Activated T-cell treated with anti-CD3 and anti-CD28 coated beads, Interleukin-2, amount 50 U/mL, for 24 hours (primary cell): ENCODE results near the gene ACTR3.
A peak's percentile ranks its signal among the peaks of the same experiment; 100 is the strongest.

ENCODE experiments used
- DNase-seq: peaks from one replicate; pipeline ENCODE4 v3.0.0-alpha.2; 2020
- H3K27ac Mint-ChIP-seq: 2 replicates; pipeline ENCODE4 v1.8.0; 2020; ENCODE audit warnings: mild to moderate bottlenecking, mixed read lengths
- H3K27me3 Mint-ChIP-seq: 2 replicates; pipeline ENCODE4 v1.8.0; 2020; ENCODE audit warnings: mixed read lengths
- H3K36me3 Mint-ChIP-seq: 2 replicates; pipeline ENCODE4 v1.8.0; 2020; ENCODE audit warnings: low read depth, mixed read lengths
- H3K4me1 Mint-ChIP-seq: 2 replicates; pipeline ENCODE4 v1.8.0; 2020; ENCODE audit warnings: low read depth, mixed read lengths
- H3K4me3 Mint-ChIP-seq: 2 replicates; pipeline ENCODE4 v1.8.0; 2020; ENCODE audit warnings: mild to moderate bottlenecking, moderate library complexity, mixed read lengths
- H3K9me3 Mint-ChIP-seq: 2 replicates; pipeline ENCODE4 v1.8.0; 2020; ENCODE audit warnings: mixed read lengths

Gene ACTR3

DNA sequence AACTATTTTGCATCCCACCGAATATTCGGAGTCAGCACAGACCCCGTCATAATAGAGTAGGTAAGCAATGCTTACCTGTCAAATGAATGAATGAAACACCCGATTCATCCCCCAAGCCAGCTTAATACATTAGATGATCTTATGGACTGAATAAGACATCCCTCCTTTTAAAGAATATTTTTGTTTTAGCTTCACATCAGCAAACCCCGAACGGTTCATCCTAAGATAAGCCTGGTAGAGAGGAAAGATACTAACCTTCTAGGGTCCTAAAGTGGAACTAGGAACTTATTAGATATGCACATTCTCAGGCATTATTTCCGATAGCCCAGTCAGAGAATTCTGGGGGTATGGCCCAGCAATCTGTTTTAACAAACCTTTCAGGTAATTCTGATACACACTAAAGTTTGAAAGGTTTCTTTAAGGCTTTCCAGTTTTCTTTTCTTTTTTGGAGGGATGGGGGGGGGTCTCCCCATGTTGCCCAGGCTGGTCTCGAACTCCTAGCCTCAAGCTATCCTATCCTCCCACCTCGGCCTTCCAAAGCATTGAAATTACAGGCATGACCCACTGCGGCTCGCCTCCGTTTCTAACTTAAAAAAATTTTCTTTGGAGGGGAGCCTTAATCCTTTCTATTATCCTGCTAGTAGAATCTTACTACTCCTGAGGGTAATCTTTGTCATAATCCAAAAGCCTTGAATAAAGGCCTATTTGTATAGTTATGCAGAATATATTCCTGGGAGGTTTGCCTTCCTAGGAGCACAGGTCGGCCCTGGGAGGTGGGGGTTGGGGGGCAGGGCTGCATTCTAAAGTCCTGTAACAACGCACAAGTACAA, 1.0 kb upstream of the ACTR3 start:
- Mint-ChIP-seq H3K4me1 (peaks cover 70% of the 10 kb centered on the region), H3K9me3 (no peaks in the 10 kb centered on the region), H3K27me3 (no peaks in the 10 kb centered on the region), H3K27ac (peak overlapping the region; percentile 98), H3K4me3 (peak overlapping the region; percentile 98), H3K36me3 (peaks cover 72% of the 10 kb centered on the region)
- no peak for DNase-seq

DNA sequence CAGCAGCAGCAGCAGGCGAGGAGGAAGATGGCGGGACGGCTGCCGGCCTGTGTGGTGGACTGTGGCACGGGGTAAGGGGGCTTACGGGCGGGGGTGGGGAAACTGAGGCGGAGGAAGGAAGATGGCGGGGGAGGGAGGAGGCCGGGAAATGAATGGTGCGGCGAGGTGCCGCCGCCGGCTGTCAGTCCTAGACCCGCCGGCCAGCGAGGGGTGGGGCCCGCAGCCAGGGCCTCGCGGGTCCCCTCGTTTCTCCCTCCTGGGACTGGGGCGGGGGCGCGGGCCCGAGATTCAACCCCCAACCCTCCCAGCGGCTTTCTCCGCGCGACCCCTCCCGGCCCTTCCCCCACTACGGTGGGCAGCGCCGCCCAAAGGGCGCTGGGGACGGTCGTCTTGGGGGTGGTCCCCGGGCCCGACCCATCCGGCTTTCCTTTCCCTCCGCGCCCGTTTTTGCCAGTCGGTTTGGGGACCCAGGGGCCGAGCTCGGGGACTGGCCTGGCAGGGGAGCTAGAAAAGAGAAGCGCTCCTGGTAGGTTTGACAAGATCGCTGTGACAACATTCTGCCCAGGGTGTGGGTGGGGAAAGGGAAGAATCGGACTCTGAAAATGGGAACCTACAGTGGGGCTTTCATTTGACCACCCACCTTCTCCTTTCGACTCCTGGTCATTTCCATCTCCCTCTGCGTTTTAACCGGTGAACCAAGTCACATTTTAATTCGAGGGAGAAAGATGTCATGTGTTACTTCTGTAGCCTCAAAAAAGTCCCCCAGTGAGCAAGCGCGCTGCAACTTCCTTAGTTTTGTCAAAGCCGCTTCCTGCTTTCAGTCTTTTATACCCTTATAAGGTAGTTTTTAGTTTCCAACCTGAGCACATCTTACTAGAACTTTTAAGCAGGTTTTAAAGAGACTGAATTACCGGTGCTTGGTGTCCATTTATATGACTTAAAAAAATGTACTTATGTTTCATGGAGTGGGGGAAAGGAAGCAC, 655 bp downstream of the ACTR3 start:
- H3K36me3 Mint-ChIP-seq: peaks cover 81% of the 10 kb centered on the region

DNA sequence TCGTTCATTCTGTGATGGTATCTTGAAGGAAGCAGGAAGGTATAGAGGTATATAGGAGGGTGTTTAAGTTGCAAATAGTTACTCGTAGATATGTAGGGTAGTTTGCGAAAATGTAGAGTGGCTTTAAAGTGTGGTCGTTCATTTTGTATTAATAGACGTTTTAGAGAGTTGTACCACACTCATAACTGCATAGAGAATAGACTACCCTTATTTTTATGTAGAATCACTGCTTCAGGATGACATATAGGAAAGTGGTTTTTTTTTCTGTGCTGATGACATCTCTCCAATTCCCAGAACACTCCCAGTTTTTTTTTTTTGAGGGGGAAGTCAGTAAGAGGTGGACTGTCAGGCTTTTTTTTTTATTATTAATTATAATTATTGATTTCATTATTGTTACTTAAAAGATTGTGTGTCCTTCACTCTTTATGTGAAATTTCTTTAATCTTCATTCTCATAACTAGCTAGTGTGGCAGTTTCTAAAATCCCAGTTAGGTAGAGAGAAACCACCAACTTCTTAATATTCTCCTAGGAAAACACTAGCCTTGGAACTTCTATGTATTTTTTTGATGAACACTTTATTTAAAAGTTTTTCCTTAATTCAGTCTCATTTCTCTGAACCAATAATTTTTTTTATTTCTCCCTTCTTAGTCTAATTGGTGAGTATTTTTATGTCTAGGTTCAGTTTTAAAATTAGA, 1.5 kb downstream of the ACTR3 start:
- peak overlapping the region; percentile 98 for H3K27ac Mint-ChIP-seq
- peaks cover 79% of the 10 kb centered on the region for H3K4me1 Mint-ChIP-seq
- H3K27me3 Mint-ChIP-seq: no peaks in the 10 kb centered on the region
- no peaks in the 10 kb centered on the region for H3K9me3 Mint-ChIP-seq
- H3K36me3 Mint-ChIP-seq: peaks cover 87% of the 10 kb centered on the region
- no peak for DNase-seq
- peak overlapping the region; percentile 98 for H3K4me3 Mint-ChIP-seq

More for the DNA sequence above, 655 bp downstream of the ACTR3 start:
- Mint-ChIP-seq H3K4me3 (peak overlapping the region; percentile 98), H3K4me1 (peaks cover 77% of the 10 kb centered on the region), H3K27me3 (no peaks in the 10 kb centered on the region), H3K9me3 (no peaks in the 10 kb centered on the region), H3K27ac (peak overlapping the region; percentile 98)
- peak; percentile 78 for DNase-seq

DNA sequence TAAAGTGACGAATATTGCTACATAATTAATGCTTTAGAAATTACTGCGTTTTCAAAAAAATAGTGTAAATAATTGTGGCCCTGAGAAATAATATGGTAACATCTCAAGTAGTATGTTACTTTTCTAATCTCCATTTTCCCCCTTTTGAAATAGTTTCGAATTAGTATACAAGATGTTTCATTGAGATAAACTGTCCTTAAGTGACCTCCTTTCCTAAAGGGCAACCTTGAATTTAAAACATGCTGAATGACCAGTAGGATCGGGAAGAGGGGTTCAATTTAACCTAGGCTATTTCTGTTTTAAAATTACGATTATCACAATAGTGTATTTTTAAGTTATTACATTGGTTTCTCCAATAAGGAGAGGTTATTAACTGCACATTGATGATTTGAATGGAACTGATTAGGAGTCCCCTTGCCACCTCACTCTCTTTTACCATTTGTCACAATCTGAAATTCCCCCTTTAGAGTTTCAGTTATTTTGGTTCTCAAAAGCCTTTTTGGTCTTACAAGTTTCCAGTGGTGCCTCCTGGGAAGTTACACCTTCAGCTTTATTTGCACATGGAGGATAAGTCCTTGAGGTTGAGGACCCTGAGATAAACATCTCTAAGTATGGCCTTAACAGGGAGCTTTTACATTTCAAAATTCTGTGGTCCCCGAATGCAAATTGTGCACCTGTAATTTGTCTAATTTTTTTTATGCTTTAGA, 2.3 kb downstream of the ACTR3 start:
- Mint-ChIP-seq H3K4me3 (peak overlapping the region; percentile 98), H3K4me1 (peaks cover 79% of the 10 kb centered on the region), H3K9me3 (no peaks in the 10 kb centered on the region), H3K27me3 (no peaks in the 10 kb centered on the region), H3K36me3 (peaks cover 87% of the 10 kb centered on the region), H3K27ac (peak overlapping the region; percentile 87)
- DNase-seq: no peak

DNA sequence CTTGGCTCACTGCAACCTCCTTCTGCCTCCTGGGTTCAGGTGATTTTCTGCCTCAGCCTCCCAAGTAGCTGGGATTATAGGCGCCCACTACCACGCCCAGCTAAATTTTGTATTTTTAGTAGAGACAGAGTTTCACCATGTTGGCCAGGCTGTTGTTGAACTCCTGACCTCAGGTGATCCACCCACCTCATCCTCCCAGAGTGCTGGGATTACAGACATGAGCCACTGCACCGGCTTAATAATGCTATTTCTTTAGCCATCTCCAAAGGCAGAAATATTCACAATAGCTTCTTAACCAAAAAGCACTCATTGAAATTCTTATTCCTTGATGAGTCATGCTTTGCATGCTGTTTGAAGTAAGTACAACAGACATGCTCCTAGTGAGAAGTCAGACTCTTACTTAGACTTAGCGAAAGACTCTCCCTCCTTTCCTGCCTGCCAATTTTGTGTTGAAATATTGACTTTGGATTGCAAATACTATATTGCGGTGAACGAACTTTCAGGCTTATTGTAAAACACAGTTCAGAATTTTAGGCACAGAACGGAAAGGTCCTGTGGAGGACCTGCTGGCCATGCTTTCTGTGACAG, 4.4 kb downstream of the ACTR3 start:
- no peaks in the 10 kb centered on the region for H3K9me3 Mint-ChIP-seq
- no peaks in the 10 kb centered on the region for H3K27me3 Mint-ChIP-seq
- peaks cover 76% of the 10 kb centered on the region for H3K4me1 Mint-ChIP-seq
- peak overlapping the region; percentile 98 for H3K4me3 Mint-ChIP-seq
- peak overlapping the region; percentile 87 for H3K27ac Mint-ChIP-seq
- peaks cover 84% of the 10 kb centered on the region for H3K36me3 Mint-ChIP-seq
- DNase-seq: no peak

DNA sequence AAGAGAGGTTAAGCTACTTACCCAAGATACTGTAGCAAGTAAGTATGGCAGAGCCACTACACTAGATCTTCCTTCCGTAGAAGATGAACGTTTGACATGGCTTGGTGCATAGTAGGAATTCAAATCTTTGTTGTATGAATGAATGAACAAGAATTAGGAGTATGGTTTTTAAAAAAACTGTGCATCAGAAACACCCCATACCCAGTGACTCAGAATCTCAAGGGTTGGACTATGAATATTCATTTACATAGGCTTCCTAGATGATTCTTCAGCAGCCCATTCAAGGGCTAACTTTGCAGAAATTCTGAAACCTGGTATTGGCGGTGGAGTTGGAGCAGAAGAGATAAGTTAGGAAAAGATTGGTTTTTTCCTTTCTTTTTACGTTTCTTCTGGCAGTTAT, 5.4 kb downstream of the ACTR3 start:
- no peaks in the 10 kb centered on the region for H3K9me3 Mint-ChIP-seq
- H3K36me3 Mint-ChIP-seq: peaks cover 87% of the 10 kb centered on the region
- no peak for DNase-seq
- peak overlapping the region; percentile 98 for H3K4me3 Mint-ChIP-seq
- H3K27ac Mint-ChIP-seq: peak overlapping the region; percentile 87
- no peaks in the 10 kb centered on the region for H3K27me3 Mint-ChIP-seq
- H3K4me1 Mint-ChIP-seq: peaks cover 83% of the 10 kb centered on the region

DNA sequence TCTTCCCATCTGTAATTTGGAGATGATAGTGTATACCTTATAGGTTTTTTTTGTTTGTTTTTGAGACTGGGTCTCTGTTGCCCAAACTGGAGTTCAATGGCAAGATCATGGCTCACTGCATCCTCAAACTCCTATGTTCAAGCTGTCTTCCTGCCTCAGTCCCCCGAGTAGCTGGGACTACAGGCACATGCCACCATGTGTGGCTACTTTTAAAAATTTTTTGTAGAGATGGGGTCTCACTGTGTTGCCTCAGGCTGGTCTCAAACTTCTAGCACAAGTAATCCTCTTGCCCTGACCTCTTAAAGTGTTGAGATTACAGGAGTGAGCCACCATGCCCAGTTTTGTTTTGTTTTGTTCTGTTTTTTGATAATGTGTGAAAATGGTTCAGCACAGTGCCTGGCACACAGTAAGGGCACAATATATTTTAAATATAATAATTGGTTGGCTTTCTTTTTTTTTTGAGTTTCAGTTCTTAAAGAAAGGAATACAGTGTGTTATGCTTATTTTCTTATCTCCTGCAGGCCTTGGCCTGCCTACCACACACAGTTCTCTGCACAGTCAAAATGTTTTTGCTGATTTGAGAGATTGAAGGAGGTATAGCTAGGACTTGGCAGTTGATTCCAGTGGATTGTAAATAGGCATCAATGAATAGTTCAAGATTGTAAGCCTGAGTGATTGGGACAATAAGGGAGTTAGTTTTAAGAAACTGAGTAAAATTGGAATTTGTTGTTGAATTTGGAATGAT, 6.1 kb downstream of the ACTR3 start:
- Mint-ChIP-seq H3K27ac (peak overlapping the region; percentile 87), H3K4me3 (peak overlapping the region; percentile 98), H3K9me3 (no peaks in the 10 kb centered on the region), H3K27me3 (no peaks in the 10 kb centered on the region), H3K4me1 (peaks cover 90% of the 10 kb centered on the region), H3K36me3 (peaks cover 89% of the 10 kb centered on the region)
- DNase-seq: no peak

DNA sequence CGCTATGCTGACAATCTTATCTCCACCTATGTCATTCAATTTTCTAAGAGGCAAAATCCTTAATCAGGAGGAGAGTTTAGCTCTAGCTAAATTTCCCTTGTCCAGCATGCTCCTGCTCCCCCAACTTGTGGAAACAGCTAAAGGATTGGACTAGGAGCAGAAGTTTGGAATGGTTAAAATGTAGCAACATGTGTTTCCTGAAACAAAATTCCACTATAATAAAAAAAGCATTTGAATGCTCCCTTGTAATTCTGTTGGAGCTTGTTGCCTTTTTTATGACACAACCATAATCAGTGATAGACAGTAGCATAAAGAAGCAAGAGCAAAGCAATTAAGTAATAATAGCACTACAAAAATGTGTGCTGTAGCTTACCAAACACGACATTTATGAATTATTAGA, 6.9 kb downstream of the ACTR3 start:
- H3K4me1 Mint-ChIP-seq: peaks cover 95% of the 10 kb centered on the region
- DNase-seq: no peak
- H3K27ac Mint-ChIP-seq: peak overlapping the region; percentile 39
- H3K4me3 Mint-ChIP-seq: peak overlapping the region; percentile 98
- peaks cover 89% of the 10 kb centered on the region for H3K36me3 Mint-ChIP-seq
- H3K9me3 Mint-ChIP-seq: no peaks in the 10 kb centered on the region
- no peaks in the 10 kb centered on the region for H3K27me3 Mint-ChIP-seq

DNA sequence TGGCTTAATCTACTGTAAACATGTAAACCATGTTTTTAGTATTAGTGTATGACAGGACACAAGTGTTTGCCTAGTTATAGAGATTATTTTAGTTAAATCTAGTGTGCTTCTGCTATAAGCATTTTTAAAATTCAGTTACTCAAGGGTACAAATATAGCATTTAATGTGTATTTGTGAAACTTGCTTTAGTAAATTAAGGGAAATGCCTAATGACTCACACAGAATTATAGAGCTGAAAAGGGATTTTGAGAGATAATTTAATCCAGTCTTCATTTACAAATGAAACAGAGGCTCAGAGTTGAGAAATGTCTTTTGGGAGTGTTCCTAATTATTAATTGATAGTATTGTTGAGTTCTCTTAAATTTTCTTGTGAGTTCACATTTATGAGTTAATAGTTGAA, 8.2 kb downstream of the ACTR3 start:
- H3K36me3 Mint-ChIP-seq: peaks cover 88% of the 10 kb centered on the region
- no peak for DNase-seq
- peaks cover 95% of the 10 kb centered on the region for H3K4me1 Mint-ChIP-seq
- H3K27me3 Mint-ChIP-seq: no peaks in the 10 kb centered on the region
- peak overlapping the region; percentile 42 for H3K4me3 Mint-ChIP-seq
- no peaks in the 10 kb centered on the region for H3K9me3 Mint-ChIP-seq
- peak overlapping the region; percentile 68 for H3K27ac Mint-ChIP-seq

DNA sequence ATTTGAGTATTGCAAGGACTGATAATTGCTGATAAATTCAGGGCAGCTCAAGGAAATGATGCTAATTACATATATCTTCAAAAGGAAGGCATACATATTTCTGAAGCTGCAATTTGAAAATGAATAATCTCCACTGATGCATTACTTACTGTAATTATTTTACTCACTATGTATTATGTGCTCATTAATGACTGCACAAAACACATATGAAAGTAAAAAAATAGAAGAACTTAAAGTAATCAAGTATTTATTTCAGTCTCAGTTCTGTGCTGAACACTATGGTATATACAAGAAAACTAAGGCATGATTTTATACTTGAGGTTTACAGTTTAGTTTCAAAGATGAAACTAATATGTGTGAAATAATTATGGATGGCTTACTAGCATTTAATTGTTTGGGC, 9.3 kb downstream of the ACTR3 start:
- no peaks in the 10 kb centered on the region for H3K9me3 Mint-ChIP-seq
- H3K36me3 Mint-ChIP-seq: peaks cover 88% of the 10 kb centered on the region
- H3K27me3 Mint-ChIP-seq: no peaks in the 10 kb centered on the region
- no peak for DNase-seq
- no peak overlapping the region for H3K4me3 Mint-ChIP-seq
- peaks cover 95% of the 10 kb centered on the region for H3K4me1 Mint-ChIP-seq
- peak overlapping the region; percentile 18 for H3K27ac Mint-ChIP-seq

DNA sequence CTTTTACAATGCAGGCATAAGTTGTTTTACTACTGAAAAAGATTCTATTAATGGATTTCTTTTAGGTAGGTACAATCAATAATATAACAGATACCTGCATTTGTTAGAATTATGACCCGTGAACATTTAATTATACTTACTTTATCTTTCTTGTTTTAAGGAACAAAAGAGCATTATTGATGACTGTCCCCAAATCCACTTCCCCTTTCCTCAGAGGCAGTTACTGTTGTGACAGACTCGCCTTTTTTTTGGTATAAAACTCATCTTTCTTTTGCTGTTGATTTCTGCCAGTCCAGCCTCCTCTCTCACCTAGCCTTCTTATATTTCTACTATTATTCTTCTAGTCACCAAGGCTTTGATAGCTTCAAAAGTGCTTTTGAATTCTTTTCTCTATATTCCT, 12.1 kb downstream of the ACTR3 start:
- Mint-ChIP-seq H3K27ac (peak overlapping the region; percentile 55), H3K36me3 (peaks cover 88% of the 10 kb centered on the region), H3K9me3 (peaks cover 3% of the 10 kb centered on the region), H3K4me1 (peaks cover 93% of the 10 kb centered on the region), H3K4me3 (peak overlapping the region; percentile 58), H3K27me3 (no peaks in the 10 kb centered on the region)
- no peak for DNase-seq

DNA sequence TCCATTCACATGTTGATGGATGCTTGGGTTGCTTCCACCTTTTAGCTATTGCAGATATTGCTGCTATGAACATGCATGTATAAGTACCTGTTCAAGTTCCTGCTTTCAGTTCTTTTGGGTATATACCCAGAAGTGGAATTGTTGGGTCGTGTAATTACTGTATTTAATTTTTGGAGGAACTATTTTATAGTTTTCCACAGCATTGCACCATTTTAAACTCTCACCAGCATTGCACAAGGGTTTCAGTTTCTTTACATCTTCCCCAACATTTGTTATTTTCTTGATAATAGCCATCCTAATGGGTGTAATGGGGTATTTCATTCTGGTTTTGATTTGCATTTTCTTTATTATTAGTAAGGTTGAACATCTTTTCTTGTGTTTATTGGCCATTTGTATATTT, 16.0 kb downstream of the ACTR3 start:
- no peaks in the 10 kb centered on the region for H3K27me3 Mint-ChIP-seq
- DNase-seq: no peak
- H3K27ac Mint-ChIP-seq: peak overlapping the region; percentile 55
- peaks cover 75% of the 10 kb centered on the region for H3K36me3 Mint-ChIP-seq
- H3K4me3 Mint-ChIP-seq: no peak overlapping the region
- peaks cover 93% of the 10 kb centered on the region for H3K4me1 Mint-ChIP-seq
- H3K9me3 Mint-ChIP-seq: peaks cover 3% of the 10 kb centered on the region

DNA sequence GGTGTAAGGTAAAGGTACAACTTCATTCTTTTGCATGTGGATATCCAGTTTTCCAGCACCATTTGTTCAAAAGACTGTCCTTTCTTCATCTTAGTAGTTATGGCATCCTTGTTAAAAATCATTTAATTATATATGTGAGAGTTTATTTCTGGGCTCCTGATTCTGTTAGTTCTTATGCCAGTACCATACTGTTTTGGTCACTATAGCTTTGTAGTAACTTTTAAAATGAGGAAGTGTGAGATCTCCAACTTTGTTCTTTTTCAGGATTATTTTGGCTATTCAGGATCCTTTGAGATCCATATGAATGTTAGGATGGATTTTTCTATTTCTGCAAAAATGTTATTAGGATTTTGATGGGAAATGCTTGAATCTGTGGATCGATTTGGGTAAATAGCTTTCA, 16.8 kb downstream of the ACTR3 start:
- peaks cover 3% of the 10 kb centered on the region for H3K9me3 Mint-ChIP-seq
- no peak overlapping the region for H3K4me3 Mint-ChIP-seq
- peaks cover 71% of the 10 kb centered on the region for H3K36me3 Mint-ChIP-seq
- no peaks in the 10 kb centered on the region for H3K27me3 Mint-ChIP-seq
- H3K27ac Mint-ChIP-seq: peak overlapping the region; percentile 31
- peaks cover 89% of the 10 kb centered on the region for H3K4me1 Mint-ChIP-seq
- DNase-seq: no peak
